GM12878 (cell line): Measurements from ENCODE around the gene ZNF473. TPM values are rescaled to one million over a fixed set of nuclear protein-coding genes. Genes with fewer than 3 reads are reported as not detected.

ENCODE experiments used
- ATAC-seq: fragments of 200-7000 bp; cut with Tn5 transposase; 3 replicates; pipeline ENCODE4 v1.9.1; 2020; ENCODE audit warnings: mild to moderate bottlenecking, moderate library complexity
- BruUV-seq: library from RNA; stranded (reverse); fragments of 400-500 nt; replicated peaks from 2 replicates; lab custom pipeline; 2021; lab: Mats Ljungman, UMichigan
- CTCF ChIA-PET: fragments of 300-600 bp; sonication (Branson Sonifier 250); formaldehyde crosslinking; extraction: SDS; loops from one replicate; lab custom pipeline; 2021; ENCODE audit warnings: inconsistent platforms; lab: Yijun Ruan, JAX
- POLR2A ChIA-PET: fragments of 350-600 bp; formaldehyde crosslinking; extraction: SDS; loops from one replicate; lab custom pipeline; 2021; ENCODE audit warnings: inconsistent platforms; lab: Charles Lee
- RAD21 ChIA-PET: fragments of 300-600 bp; sonication (Branson Sonifier 250); formaldehyde crosslinking; loops from one replicate; lab custom pipeline; 2023; ENCODE audit warnings: antibody characterized with exemption; ENCODE audit not compliant: unreplicated experiment; lab: Charles Lee
- SMC1A ChIA-PET: fragments of 300-600 bp; sonication (Branson Sonifier 250); formaldehyde crosslinking; loops from one replicate; lab custom pipeline; 2023; ENCODE audit not compliant: unreplicated experiment, uncharacterized antibody; lab: Charles Lee
- DNase-seq: peaks from one replicate; pipeline ENCODE4 v3.0.0-alpha.2; 2011; ENCODE audit warnings: low read depth, low spot score
- FAIRE-seq: peaks from 3 replicates; lab custom pipeline; 2011; peaks lifted over from hg19 to GRCh38; lab: Jason Lieb, UNC
- H2AFZ ChIP-seq: 2 replicates; pipeline ENCODE4 v1.6.0; 2011; ENCODE audit warnings: low read depth, low read length, control low read depth; ENCODE audit not compliant: control insufficient read depth
- H3K27ac ChIP-seq: 2 replicates; pipeline ENCODE4 v1.5.1; 2011; ENCODE audit warnings: control low read depth; ENCODE audit not compliant: control insufficient read depth, insufficient read depth
- H3K27me3 ChIP-seq, 2 experiments: replicated peaks in 1 of 2; 2 replicates each; pipeline versions ENCODE4 v1.6.0 to v1.6.1; 2011; ENCODE audit warnings: low read length in 1 of 2; ENCODE audit not compliant: control insufficient read depth in 2 of 2, insufficient read depth in 2 of 2
- H3K36me3 ChIP-seq, 2 experiments: 2 replicates each; pipeline ENCODE4 v1.5.1; 2011; ENCODE audit warnings: low read length in 1 of 2; ENCODE audit not compliant: control insufficient read depth in 2 of 2, insufficient read depth in 2 of 2
- H3K4me1 ChIP-seq: 2 replicates; pipeline ENCODE4 v1.6.1; 2011; ENCODE audit warnings: mild to moderate bottlenecking, low read length, moderate library complexity, mixed read lengths; ENCODE audit not compliant: control insufficient read depth, insufficient read depth
- H3K4me2 ChIP-seq: 2 replicates; pipeline ENCODE4 v1.6.0; 2011; ENCODE audit warnings: control low read depth; ENCODE audit not compliant: control insufficient read depth, insufficient read depth
- H3K4me3 ChIP-seq: fragments of 200-600 bp; sonication (generic); 2 replicates; pipeline ENCODE4 v1.5.1; 2016
- H3K79me2 ChIP-seq: 2 replicates; pipeline ENCODE4 v1.6.0; 2011; ENCODE audit warnings: low read length; ENCODE audit not compliant: control insufficient read depth, insufficient read depth
- H3K9ac ChIP-seq: 2 replicates; pipeline ENCODE4 v1.8.0; 2011; ENCODE audit warnings: low read length, control low read depth, mixed read lengths; ENCODE audit not compliant: control insufficient read depth, insufficient read depth
- H3K9me3 ChIP-seq: replicated peaks from 3 replicates; pipeline ENCODE4 v1.5.1; 2011; ENCODE audit warnings: mild to moderate bottlenecking, low read length; ENCODE audit not compliant: control insufficient read depth, insufficient read depth
- H4K20me1 ChIP-seq: 2 replicates; pipeline ENCODE4 v1.6.0; 2011; ENCODE audit not compliant: control insufficient read depth, insufficient read depth
- ESRRA ChIP-seq: IDR thresholded peaks from 2 replicates; pipeline ENCODE4 v1.6.1; 2012; ENCODE audit warnings: mild to moderate bottlenecking, low read length, improper control_type of control experiment
- HCFC1 ChIP-seq: fragments of 150-350 bp; IDR thresholded peaks from 2 replicates; pipeline ENCODE4 v1.6.1; 2014; ENCODE audit warnings: low read length
- JUND ChIP-seq: IDR thresholded peaks from 2 replicates; pipeline ENCODE4 v1.6.1; 2012; ENCODE audit warnings: low read depth, mild to moderate bottlenecking, low read length, improper control_type of control experiment, moderate library complexity
- KAT2A ChIP-seq: conservative IDR thresholded peaks from 2 replicates; pipeline ENCODE4 v1.6.1; 2011; ENCODE audit warnings: low read depth, low read length; ENCODE audit not compliant: control insufficient read depth
- RAD51 ChIP-seq: fragments of 450-650 bp; IDR thresholded peaks from 2 replicates; pipeline ENCODE4 v1.6.1; 2016; ENCODE audit warnings: moderate library complexity, mild to moderate bottlenecking, inconsistent platforms
- REST ChIP-seq: IDR thresholded peaks from 2 replicates; pipeline ENCODE4 v1.6.1; 2012; ENCODE audit warnings: mild to moderate bottlenecking, low read depth, low read length
- SIN3A ChIP-seq: IDR thresholded peaks from 2 replicates; pipeline ENCODE4 v1.6.1; 2012; ENCODE audit warnings: low read depth, low read length, improper control_type of control experiment
- SMARCA5 ChIP-seq: fragments of 450-650 bp; IDR thresholded peaks from 2 replicates; pipeline ENCODE4 v1.6.1; 2017; ENCODE audit warnings: mild to moderate bottlenecking
- SMC3 ChIP-seq: IDR thresholded peaks from 2 replicates; pipeline ENCODE4 v1.6.1; 2011; ENCODE audit warnings: low read length, improper control_type of control experiment, borderline replicate concordance
- TCF12 ChIP-seq: IDR thresholded peaks from 2 replicates; pipeline ENCODE4 v1.6.1; 2011; ENCODE audit warnings: low read depth, mild to moderate bottlenecking, low read length
- USF1 ChIP-seq: IDR thresholded peaks from 2 replicates; pipeline ENCODE4 v1.6.1; 2011; ENCODE audit warnings: borderline replicate concordance, low read depth, mild to moderate bottlenecking, moderate library complexity, mixed read lengths, low read length; ENCODE audit not compliant: insufficient read depth; ENCODE audit errors: extremely low read length
- USF2 ChIP-seq: IDR thresholded peaks from 2 replicates; pipeline ENCODE4 v1.6.1; 2011; ENCODE audit warnings: low read depth, low read length, improper control_type of control experiment, borderline replicate concordance
- WGBS: methylation state at CpG from one replicate; pipeline ENCODE4 v1.1.6; 2016; ENCODE audit warnings: low lambda C conversion rate; ENCODE audit not compliant: insufficient replicate concordance, insufficient coverage; ENCODE audit errors: missing lambda C conversion rate; 5-methylcytosine and 5-hydroxymethylcytosine counted together
- in situ Hi-C: fragments of 300-500 bp; cut with MboI; formaldehyde crosslinking; loops from 9 replicates; pipeline ENCODE4 v1.14.3; 2018; ENCODE audit warnings: mixed read lengths
- intact Hi-C: fragments of 100-400 bp; cut with micrococcal nuclease; formaldehyde crosslinking; loops from one replicate; pipeline ENCODE4 v1.14.2; 2022; ENCODE audit not compliant: unreplicated experiment
- polyA plus RNA-seq, 11 experiments: library from polyadenylated mRNA; depleted of rRNA in 4 of 11; unstranded in 6 of 11; stranded (reverse) in 5 of 11; fragments of >200 nt; fragmentation: Nextera tagmentation in 4 of 11; fragmentation: Illumina TruSeq in 1 of 11; extraction: Ambion mirVana in 4 of 11; extraction: Trizol in 1 of 11; gene quantifications; 1 replicate in 1 of 11; 2 replicates in 10 of 11; pipeline versions ENCODE4 v1.2.1 to v1.2.3, GENCODE V29; 2011 to 2016; ENCODE audit warnings: inconsistent platforms in 2 of 11, missing spikeins in 2 of 11, low read depth in 1 of 11
- total RNA-seq, 4 experiments: library from RNA; depleted of rRNA in 3 of 4; stranded (reverse); fragments of >200 nt in 3 of 4; fragmentation: Illumina TruSeq in 1 of 4; extraction: Trizol in 1 of 4; gene quantifications; 2 replicates each; pipeline versions ENCODE4 v1.2.1 to v1.2.3, GENCODE V29; 2013 to 2021

The ZNF473 gene
- total and polyA plus RNA-seq, 10 of the 15 experiments (the other 5 are each of a cell fraction or from before 2014, with no cell fraction given): 2.3 to 14.9 (median 6.3) TPM

- TF ChIP-seq REST: no peak
These were observed 4.4 kb downstream of the ZNF473 start (continued) for GRCh38 chr19:50030225-50030624.

GRCh38 chr19:50030937-50031336 is 5.1 kb downstream of the ZNF473 start:
- in situ Hi-C loops: no loop called here
- TF ChIP-seq SMC3 (no peak), SMARCA5 (no peak), TCF12 (no peak), KAT2A (no peak), REST (no peak), USF2 (no peak), HCFC1 (no peak), ESRRA (no peak), RAD51 (no peak), JUND (no peak), USF1 (no peak), SIN3A (no peak)

More at GRCh38 chr19:50030937-50031336, 5.1 kb downstream of the ZNF473 start:
- Histone ChIP-seq H3K9ac (no peak overlapping the region), H3K79me2 (peaks cover 16% of the 10 kb centered on the region), H4K20me1 (no peaks in the 10 kb centered on the region), H3K4me3 (no peak overlapping the region), H3K36me3 (peaks cover 2 to 17% of the 10 kb centered on the region in 2 experiments; a peak in 3 of 4 replicates), H2AFZ (no peak overlapping the region), H3K27ac (no peak overlapping the region), H3K27me3 (no peaks in the 10 kb centered on the region), H3K4me1 (peaks cover 10% of the 10 kb centered on the region; the same call in 1 of the 2 replicates), H3K4me2 (no peak overlapping the region), H3K9me3 (no peaks in the 10 kb centered on the region; the same call in 2 of the 3 replicates)
- ATAC-seq (no peak), DNase-seq (no peak), FAIRE-seq (no peak)
- ChIA-PET RAD21 (no interaction called here), POLR2A (no interaction called here), CTCF (no interaction called here), SMC1A (interaction anchor here (1.8 kb wide), 1 partner anchor 105 kb away, joined by 4 read pairs; no protein-coding TSS in a partner anchor)
- 95% methylated on average over 10 of the region's 11 CpGs for WGBS
- no TSS peak for BruUV-seq
- intact Hi-C loops: no loop called here
